Astrocyte of the cerebellum (primary cell): ENCODE measurements around the gene FAM107B.

Source experiments
- DNase-seq: peaks from one replicate; pipeline ENCODE4 v3.0.0-alpha.2; 2011; ENCODE audit warnings: low read depth
- H3K4me3 ChIP-seq: 2 replicates; pipeline ENCODE4 v1.5.1; 2011; ENCODE audit warnings: mild to moderate bottlenecking, low read depth, low read length, moderate library complexity
- CTCF ChIP-seq: IDR thresholded peaks from 2 replicates; pipeline ENCODE4 v1.5.1; 2012; ENCODE audit warnings: low read length, low read depth, moderate library complexity, mild to moderate bottlenecking; ENCODE audit errors: missing control alignments
- in situ Hi-C: cut with HindIII; loops from 2 replicates; pipeline ENCODE4 v1.10.0; 2017; ENCODE audit warnings: low sequenced_read_pairs

The FAM107B gene

GRCh38 chr10:14801723-14802122, 27.0 kb upstream of the FAM107B start:
- in situ Hi-C loops: no loop called here
- no peak for TF ChIP-seq CTCF
- no peak for DNase-seq
- no peak overlapping the region for H3K4me3 ChIP-seq

DNA sequence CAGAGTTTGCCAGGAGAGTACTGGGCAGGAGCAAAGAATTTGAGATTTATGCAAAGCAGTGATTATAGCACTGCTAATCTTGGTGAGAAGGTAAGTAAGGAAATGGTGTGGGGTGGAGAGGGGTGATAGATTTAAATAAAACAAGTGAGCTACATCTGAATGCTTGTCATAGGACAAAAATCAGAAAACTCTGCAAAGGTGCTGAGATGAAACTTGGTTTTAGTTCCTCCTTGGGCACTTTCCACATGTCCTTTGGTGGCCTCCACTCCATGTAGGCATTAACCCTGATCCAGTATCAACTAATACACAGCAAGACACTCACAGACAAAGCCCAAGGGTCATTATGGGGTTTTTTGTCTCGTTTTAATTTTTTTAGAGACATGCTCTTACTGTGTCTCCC, 25.7 kb upstream of the FAM107B start:
- in situ Hi-C loops: no loop called here
- H3K4me3 ChIP-seq: no peak overlapping the region
- no peak for DNase-seq
- TF ChIP-seq CTCF: no peak

GRCh38 chr10:14798636-14799035, 23.9 kb upstream of the FAM107B start:
- in situ Hi-C loops: no loop called here
- no peak for TF ChIP-seq CTCF
- no peak for DNase-seq
- no peak overlapping the region for H3K4me3 ChIP-seq

DNA sequence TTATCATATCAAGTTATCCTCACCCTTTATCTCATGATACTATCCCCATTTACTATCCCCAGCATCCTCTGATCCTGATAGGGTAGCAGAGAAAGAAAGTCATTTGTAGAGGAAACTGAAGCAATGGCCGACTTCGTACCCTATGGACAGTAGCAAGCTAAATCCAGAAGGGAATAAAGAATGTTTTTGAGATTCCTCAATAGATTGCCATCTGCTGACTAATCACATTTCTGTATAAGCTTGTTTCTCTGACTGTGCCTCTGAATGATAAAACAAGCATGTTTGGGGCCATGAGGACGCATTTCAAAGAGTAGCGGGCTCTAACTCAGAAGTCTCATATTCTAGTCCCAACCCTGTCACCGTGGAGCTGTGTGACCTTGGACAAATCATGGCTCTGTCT, 13.2 kb upstream of the FAM107B start:
- no peak for TF ChIP-seq CTCF
- no peak for DNase-seq
- in situ Hi-C loops: no loop called here
- no peak overlapping the region for H3K4me3 ChIP-seq

GRCh38 chr10:14784459-14785055, 9.9 kb upstream of the FAM107B start:
- TF ChIP-seq CTCF: no peak
- H3K4me3 ChIP-seq: no peak overlapping the region
- DNase-seq: no peak
- in situ Hi-C loops: no loop called here

GRCh38 chr10:14782691-14783363, 8.1 kb upstream of the FAM107B start:
- DNase-seq: no peak
- in situ Hi-C loops: no loop called here
- TF ChIP-seq CTCF: no peak
- H3K4me3 ChIP-seq: no peak overlapping the region

DNA sequence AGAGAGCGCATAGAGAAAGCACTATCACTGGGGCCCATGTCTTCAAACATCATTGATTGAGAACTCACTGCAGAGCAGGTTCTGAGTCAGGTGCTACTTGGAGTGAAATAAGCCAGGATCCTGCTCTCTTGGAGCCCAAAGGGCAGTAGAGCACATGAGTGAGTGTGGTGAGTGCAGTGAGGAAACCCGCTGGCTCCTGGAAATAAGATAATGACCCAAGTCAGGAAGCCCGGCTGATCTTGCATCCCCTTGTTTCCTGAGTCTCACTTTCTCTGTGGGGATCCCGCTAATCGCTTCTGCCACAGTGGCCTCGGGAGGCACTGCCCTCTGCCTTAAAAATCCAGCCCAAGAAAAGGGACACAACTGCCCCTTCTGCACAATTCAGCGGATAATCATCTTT, 7.1 kb upstream of the FAM107B start:
- no peak for DNase-seq
- in situ Hi-C loops: no loop called here
- no peak for TF ChIP-seq CTCF
- H3K4me3 ChIP-seq: no peak overlapping the region
